ENCODE data around the gene IFITM5.
"Not testable (repeated sequence)": the region's sequence is repeated elsewhere in the genome, so short reads cannot be mapped to it uniquely, and the experiment has no call there.

IFITM5 gene

DNA sequence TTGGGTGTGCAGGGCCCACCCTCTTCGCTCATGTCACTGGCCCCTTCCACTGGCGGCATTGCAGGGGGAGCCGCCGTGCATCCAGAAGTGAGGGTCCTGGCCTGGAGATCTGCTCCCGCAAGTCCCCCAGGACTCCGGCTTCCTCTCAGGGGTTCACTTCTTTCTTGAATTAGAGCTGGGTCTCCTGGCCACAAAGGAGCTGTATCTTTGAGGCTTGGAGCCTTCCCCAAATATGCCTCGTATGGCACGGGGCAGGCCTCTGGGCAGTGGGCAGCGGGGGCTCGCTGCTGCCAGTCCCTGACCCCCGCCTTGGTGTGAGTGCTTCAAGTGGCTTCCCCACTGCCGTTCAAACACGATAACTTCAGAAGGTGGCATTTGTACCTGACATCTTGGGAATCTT lies 28.7 kb upstream of the IFITM5 start:
- no peak for DNase-seq (ENCODE audit: extremely low read depth, insufficient read length)
- TF ChIP-seq, protein P1, sequence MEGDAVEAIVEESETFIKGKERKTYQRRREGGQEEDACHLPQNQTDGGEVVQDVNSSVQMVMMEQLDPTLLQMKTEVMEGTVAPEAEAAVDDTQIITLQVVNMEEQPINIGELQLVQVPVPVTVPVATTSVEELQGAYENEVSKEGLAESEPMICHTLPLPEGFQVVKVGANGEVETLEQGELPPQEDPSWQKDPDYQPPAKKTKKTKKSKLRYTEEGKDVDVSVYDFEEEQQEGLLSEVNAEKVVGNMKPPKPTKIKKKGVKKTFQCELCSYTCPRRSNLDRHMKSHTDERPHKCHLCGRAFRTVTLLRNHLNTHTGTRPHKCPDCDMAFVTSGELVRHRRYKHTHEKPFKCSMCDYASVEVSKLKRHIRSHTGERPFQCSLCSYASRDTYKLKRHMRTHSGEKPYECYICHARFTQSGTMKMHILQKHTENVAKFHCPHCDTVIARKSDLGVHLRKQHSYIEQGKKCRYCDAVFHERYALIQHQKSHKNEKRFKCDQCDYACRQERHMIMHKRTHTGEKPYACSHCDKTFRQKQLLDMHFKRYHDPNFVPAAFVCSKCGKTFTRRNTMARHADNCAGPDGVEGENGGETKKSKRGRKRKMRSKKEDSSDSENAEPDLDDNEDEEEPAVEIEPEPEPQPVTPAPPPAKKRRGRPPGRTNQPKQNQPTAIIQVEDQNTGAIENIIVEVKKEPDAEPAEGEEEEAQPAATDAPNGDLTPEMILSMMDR (IDR thresholded peaks at IDR 0.05; ENCODE audit: insufficient read depth, low read length, poor library complexity, severe bottlenecking) = no peak
- H3K4me3 ChIP-seq (replicated peaks; ENCODE audit: low read depth, low read length) = no peak overlapping the region
- no peaks in the 10 kb centered on the region for H3K36me3 ChIP-seq (ENCODE audit: control insufficient read depth, insufficient read depth, low read length)
- H3K27me3 ChIP-seq (replicated peaks; ENCODE audit: control insufficient read depth, insufficient read depth, low read length) = no peaks in the 10 kb centered on the region

DNA sequence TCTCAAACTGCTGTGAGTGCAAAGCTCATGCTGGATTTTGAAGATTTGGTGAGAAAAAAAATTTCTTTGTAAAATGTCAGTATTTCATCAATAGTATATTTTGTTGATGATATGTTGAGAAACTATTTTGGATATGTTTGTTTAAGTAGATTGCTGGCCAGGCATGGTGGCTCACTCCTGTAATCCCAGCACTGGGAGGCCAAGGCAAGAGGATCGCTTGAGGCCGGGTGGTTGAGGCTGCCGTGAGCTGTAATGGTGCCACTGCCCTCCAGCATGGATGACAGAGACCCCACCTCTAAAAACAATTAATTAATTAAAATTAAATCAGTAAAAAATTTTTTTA lies 28.2 kb upstream of the IFITM5 start:
- H3K27me3 ChIP-seq (replicated peaks; ENCODE audit: control insufficient read depth, insufficient read depth, low read length) = no peaks in the 10 kb centered on the region
- TF ChIP-seq, protein P1 (IDR thresholded peaks at IDR 0.05; ENCODE audit: insufficient read depth, low read length, poor library complexity, severe bottlenecking) = no peak
- H3K36me3 ChIP-seq (ENCODE audit: control insufficient read depth, insufficient read depth, low read length) = no peaks in the 10 kb centered on the region
- DNase-seq (ENCODE audit: extremely low read depth, insufficient read length) = no peak
- H3K4me3 ChIP-seq (replicated peaks; ENCODE audit: low read depth, low read length) = peak overlapping the region; percentile 10

DNA sequence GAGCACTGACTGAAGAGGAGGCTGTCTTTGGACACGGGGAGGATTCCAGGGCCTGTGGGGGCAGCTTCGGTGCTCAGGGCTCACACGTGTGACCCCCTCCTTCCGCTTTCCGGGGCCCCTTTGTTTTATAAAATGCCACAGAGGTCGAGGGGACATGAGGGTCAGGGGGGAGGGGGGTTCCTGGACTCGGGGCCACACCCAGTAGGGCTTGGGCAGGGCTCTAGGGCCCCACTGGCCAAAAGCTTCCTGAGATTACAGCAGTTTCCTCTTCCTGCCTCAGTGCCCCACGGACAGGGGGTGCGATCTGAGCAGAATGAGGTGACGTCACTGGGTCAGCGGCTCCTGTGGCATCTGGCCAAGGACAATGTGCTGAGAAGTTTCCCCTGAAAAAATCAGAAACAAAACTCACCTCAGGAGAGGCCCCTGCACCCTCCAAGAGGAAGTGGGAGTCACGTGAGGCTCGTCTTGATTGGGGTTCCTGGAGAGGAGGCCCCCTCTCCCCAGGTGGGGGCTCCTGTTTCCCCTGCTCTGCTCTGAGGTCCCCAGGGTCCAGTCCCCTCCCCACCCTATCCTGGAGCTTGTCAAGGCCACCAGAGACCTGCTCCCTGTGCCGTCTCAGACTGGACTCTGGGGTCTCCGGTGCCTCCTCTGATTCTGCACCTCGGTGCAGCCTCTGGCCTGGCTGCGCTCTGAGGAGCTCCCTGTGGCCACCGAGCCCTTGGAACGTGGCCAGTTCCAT lies 27.7 kb upstream of the IFITM5 start:
- Histone ChIP-seq H3K27me3 (replicated peaks; ENCODE audit: control insufficient read depth, insufficient read depth, low read length) (no peaks in the 10 kb centered on the region), H3K36me3 (ENCODE audit: control insufficient read depth, insufficient read depth, low read length) (no peaks in the 10 kb centered on the region), H3K4me3 (replicated peaks; ENCODE audit: low read depth, low read length) (peak overlapping the region; percentile 10)
- TF ChIP-seq, protein P1 (IDR thresholded peaks at IDR 0.05; ENCODE audit: insufficient read depth, low read length, poor library complexity, severe bottlenecking) = no peak
- DNase-seq (ENCODE audit: extremely low read depth, insufficient read length) = peak; percentile 87

DNA sequence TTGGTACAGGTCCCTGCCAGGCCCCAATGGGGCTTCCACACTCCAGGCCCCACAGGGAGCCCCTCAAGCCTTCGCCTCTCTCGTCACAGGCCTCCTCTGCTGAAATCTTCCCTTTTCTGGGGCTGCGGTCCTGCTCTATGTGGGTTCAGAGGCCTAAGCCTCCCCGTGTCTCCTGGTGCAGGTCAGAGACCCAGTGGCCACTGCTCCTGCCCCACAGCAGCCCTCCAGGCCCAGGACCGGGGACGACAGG lies 27.2 kb upstream of the IFITM5 start:
- Histone ChIP-seq H3K4me3 (replicated peaks; ENCODE audit: low read depth, low read length) (peak overlapping the region; percentile 6), H3K27me3 (replicated peaks; ENCODE audit: control insufficient read depth, insufficient read depth, low read length) (no peaks in the 10 kb centered on the region), H3K36me3 (ENCODE audit: control insufficient read depth, insufficient read depth, low read length) (no peaks in the 10 kb centered on the region)
- TF ChIP-seq, protein P1 (IDR thresholded peaks at IDR 0.05; ENCODE audit: insufficient read depth, low read length, poor library complexity, severe bottlenecking) = no peak
- DNase-seq (ENCODE audit: extremely low read depth, insufficient read length) = no peak

- DNase-seq (ENCODE audit: extremely low read depth, insufficient read length) = no peak
- Histone ChIP-seq H3K36me3 (ENCODE audit: control insufficient read depth, insufficient read depth, low read length) (no peaks in the 10 kb centered on the region), H3K27me3 (replicated peaks; ENCODE audit: control insufficient read depth, insufficient read depth, low read length) (no peaks in the 10 kb centered on the region), H3K4me3 (replicated peaks; ENCODE audit: low read depth, low read length) (no peak overlapping the region)
- TF ChIP-seq, protein P1 (IDR thresholded peaks at IDR 0.05; ENCODE audit: insufficient read depth, low read length, poor library complexity, severe bottlenecking) = no peak
Measured at GRCh38 chr11:325796-326591, 26.7 kb upstream of the IFITM5 start.

GRCh38 chr11:324593-325517 lies 25.5 kb upstream of the IFITM5 start:
- not testable (repeated sequence) for H3K27me3 ChIP-seq (replicated peaks; ENCODE audit: control insufficient read depth, insufficient read depth, low read length); DNase-seq (ENCODE audit: extremely low read depth, insufficient read length); H3K4me3 ChIP-seq (replicated peaks; ENCODE audit: low read depth, low read length); H3K36me3 ChIP-seq (ENCODE audit: control insufficient read depth, insufficient read depth, low read length)

All from GM06990 (cell line).